Measurements from ENCODE around the gene ANP32E.
A peak's percentile ranks its signal among the peaks of the same experiment; 100 is the strongest.

Gene ANP32E

DNA sequence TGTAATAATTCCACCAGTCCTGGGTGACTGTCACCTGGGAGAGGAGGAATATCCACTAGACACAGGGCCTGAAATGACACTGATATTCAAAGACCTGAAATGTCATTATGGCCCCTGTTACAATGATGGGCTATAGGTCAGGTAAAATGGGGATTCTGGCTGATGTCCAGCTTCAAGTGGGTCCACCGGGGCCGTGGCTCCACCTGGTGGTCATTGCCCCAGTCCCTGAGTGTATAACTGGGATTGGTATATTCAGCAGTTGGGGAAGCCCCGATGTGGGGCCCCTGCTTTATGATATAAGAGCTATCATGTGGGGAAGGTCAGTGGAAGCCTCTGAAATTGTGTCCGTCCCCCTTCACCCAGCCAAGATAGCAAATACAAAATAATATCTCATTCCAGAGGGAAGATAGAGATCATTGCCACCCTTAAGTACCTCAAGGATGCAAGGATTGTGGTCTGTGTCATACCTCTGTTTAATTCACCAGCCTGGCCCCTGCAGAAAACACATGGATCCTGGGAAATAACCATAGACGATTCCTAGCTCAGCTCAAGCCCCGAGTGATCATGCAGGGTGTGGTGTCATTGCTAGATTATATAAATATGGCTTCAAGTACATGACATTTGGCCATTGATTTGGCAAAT, 66.8 kb downstream of the ANP32E start:
- no peaks in the 10 kb centered on the region for H3K9me2 ChIP-seq (replicated peaks; ENCODE audit: insufficient read depth, low read length)
- no peaks in the 10 kb centered on the region for H4K20me1 ChIP-seq (ENCODE audit: insufficient read depth, low read length)
- no peak overlapping the region for H3K4me2 ChIP-seq (ENCODE audit: low read depth, low read length)
- H3K9ac ChIP-seq (ENCODE audit: low read length), result no peak overlapping the region
- H2AFZ ChIP-seq (ENCODE audit: low read length), result no peak overlapping the region
- H3K4me1 ChIP-seq (ENCODE audit: low read length), result peaks cover 22% of the 10 kb centered on the region
- H3K27me3 ChIP-seq (replicated peaks; ENCODE audit: insufficient read depth, low read length), result no peaks in the 10 kb centered on the region
- H3K27ac ChIP-seq (ENCODE audit: low read length), result no peak overlapping the region
- no peaks in the 10 kb centered on the region for H3K9me3 ChIP-seq (replicated peaks; ENCODE audit: insufficient read depth, low read length)
- no peaks in the 10 kb centered on the region for H3K36me3 ChIP-seq (replicated peaks; ENCODE audit: insufficient read depth, low read length)
- DNase-seq, result peak; percentile 80
- H3K4me3 ChIP-seq (ENCODE audit: low read length), result no peak overlapping the region
- peaks cover 17% of the 10 kb centered on the region for H3F3A ChIP-seq (ENCODE audit: insufficient read depth, low read length)
- H3K79me2 ChIP-seq (ENCODE audit: low read length), result no peaks in the 10 kb centered on the region
- no peak for TF ChIP-seq EZH2 (optimal IDR thresholded peaks at IDR 0.05; ENCODE audit: low read depth, low read length)
- no peak for TF ChIP-seq EZH2phosphoT487 (IDR thresholded peaks at IDR 0.05; ENCODE audit: low read length)
- TF ChIP-seq, protein P1, sequence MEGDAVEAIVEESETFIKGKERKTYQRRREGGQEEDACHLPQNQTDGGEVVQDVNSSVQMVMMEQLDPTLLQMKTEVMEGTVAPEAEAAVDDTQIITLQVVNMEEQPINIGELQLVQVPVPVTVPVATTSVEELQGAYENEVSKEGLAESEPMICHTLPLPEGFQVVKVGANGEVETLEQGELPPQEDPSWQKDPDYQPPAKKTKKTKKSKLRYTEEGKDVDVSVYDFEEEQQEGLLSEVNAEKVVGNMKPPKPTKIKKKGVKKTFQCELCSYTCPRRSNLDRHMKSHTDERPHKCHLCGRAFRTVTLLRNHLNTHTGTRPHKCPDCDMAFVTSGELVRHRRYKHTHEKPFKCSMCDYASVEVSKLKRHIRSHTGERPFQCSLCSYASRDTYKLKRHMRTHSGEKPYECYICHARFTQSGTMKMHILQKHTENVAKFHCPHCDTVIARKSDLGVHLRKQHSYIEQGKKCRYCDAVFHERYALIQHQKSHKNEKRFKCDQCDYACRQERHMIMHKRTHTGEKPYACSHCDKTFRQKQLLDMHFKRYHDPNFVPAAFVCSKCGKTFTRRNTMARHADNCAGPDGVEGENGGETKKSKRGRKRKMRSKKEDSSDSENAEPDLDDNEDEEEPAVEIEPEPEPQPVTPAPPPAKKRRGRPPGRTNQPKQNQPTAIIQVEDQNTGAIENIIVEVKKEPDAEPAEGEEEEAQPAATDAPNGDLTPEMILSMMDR (IDR thresholded peaks at IDR 0.05; ENCODE audit: low read length), result peak; percentile 98
